GM10266 (cell line): ENCODE results near the gene KRT31.
"Not testable (repeated sequence)": the region's sequence is repeated elsewhere in the genome, so short reads cannot be mapped to it uniquely, and the experiment has no call there.

ENCODE experiments used
- DNase-seq: peaks from one replicate; pipeline ENCODE4 v3.0.0; 2012; ENCODE audit errors: extremely low spot score
- CTCF ChIP-seq: IDR thresholded peaks from 2 replicates; pipeline ENCODE4 v1.5.1; 2012; ENCODE audit warnings: mild to moderate bottlenecking, low read depth; ENCODE audit not compliant: control insufficient read depth, insufficient read depth; ENCODE audit errors: missing control alignments

Gene KRT31

GRCh38 chr17:41437769-41438168, 40.4 kb upstream of the KRT31 start:
- TF ChIP-seq CTCF, result no peak
- no peak for DNase-seq

- TF ChIP-seq CTCF, result no peak
- DNase-seq, result no peak
Observed at GRCh38 chr17:41437254-41437653, 39.8 kb upstream of the KRT31 start.

GRCh38 chr17:41434415-41434814, 37.0 kb upstream of the KRT31 start:
- DNase-seq, result no peak
- no peak for TF ChIP-seq CTCF

- TF ChIP-seq CTCF, result no peak
- DNase-seq, result no peak
Observed at GRCh38 chr17:41434005-41434404, 36.6 kb upstream of the KRT31 start.

GRCh38 chr17:41433586-41433985, 36.2 kb upstream of the KRT31 start:
- TF ChIP-seq CTCF, result no peak
- DNase-seq, result no peak

- not testable (repeated sequence) for DNase-seq
Observed at GRCh38 chr17:41430376-41430775, 33.0 kb upstream of the KRT31 start.

GRCh38 chr17:41429667-41430066, 32.3 kb upstream of the KRT31 start:
- no peak for TF ChIP-seq CTCF
- DNase-seq, result no peak

GRCh38 chr17:41428591-41429291, 31.3 kb upstream of the KRT31 start:
- DNase-seq, result no peak
- TF ChIP-seq CTCF, result no peak
